Kidney (tissue), 14 donors: ENCODE results near the gene ZSWIM6. TPM values are rescaled to one million over a fixed set of nuclear protein-coding genes. Genes with fewer than 3 reads are reported as not detected.

ENCODE experiments used
- DNase-seq, 5 donors: peaks; one replicate each; pipeline ENCODE4 v3.0.0-alpha.2; 2013 to 2020
- FAIRE-seq: peaks from 2 replicates; lab custom pipeline; 2012; peaks lifted over from hg19 to GRCh38; lab: Jason Lieb, UNC
- H3K27ac ChIP-seq, 2 donors: one replicate each; pipeline ENCODE4 v1.7.0; 2013; ENCODE audit warnings: low read depth in 2 of 2, low read length in 2 of 2, inconsistent platforms in 1 of 2
- H3K27me3 ChIP-seq: one replicate; pipeline ENCODE4 v1.7.1; 2013; ENCODE audit warnings: low read length, inconsistent platforms; ENCODE audit not compliant: control insufficient read depth, insufficient read depth
- H3K36me3 ChIP-seq, 3 donors: one replicate each; pipeline versions ENCODE4 v1.7.0 to v1.7.1; 2013; ENCODE audit warnings: low read length in 3 of 3, control low read depth in 1 of 3, inconsistent platforms in 1 of 3; ENCODE audit not compliant: insufficient read depth in 3 of 3, control insufficient read depth in 2 of 3
- H3K4me1 ChIP-seq, 3 donors: one replicate each; pipeline versions ENCODE4 v1.7.0 to v1.7.1; 2013; ENCODE audit warnings: low read length in 3 of 3, inconsistent platforms in 1 of 3, low read depth in 1 of 3; ENCODE audit not compliant: control insufficient read depth in 2 of 3, insufficient read depth in 2 of 3
- H3K4me3 ChIP-seq, 3 donors: one replicate each; pipeline versions ENCODE4 v1.7.0 to v1.8.1; 2013; ENCODE audit warnings: low read length in 3 of 3, control low read depth in 1 of 3, inconsistent platforms in 1 of 3
- H3K9ac ChIP-seq, 3 donors: one replicate each; pipeline versions ENCODE4 v1.7.0 to v1.7.1; 2013; ENCODE audit warnings: low read length in 3 of 3, control low read depth in 1 of 3, inconsistent platforms in 1 of 3
- H3K9me3 ChIP-seq, 3 donors: one replicate each; pipeline versions ENCODE4 v1.7.0 to v1.7.1; 2013; ENCODE audit warnings: low read length in 3 of 3, control low read depth in 1 of 3, inconsistent platforms in 1 of 3; ENCODE audit not compliant: control insufficient read depth in 2 of 3, insufficient read depth in 1 of 3
- intact Hi-C: fragments of 100-400 bp; cut with DNase I; formaldehyde crosslinking; loops from one replicate; pipeline ENCODE4 v1.11.1; 2022
- polyA plus RNA-seq: library from polyadenylated mRNA; stranded (reverse); fragments of 350-450 nt; fragmentation: Illumina TruSeq; extraction: RNeasy Lipid Tissue Mini Kit (QIAGEN cat#74804); gene quantifications from one replicate; pipeline ENCODE4 v1.2.3, GENCODE V29; 2014; ENCODE audit warnings: low read depth, low replicate concordance; ENCODE audit not compliant: insufficient read depth
- total RNA-seq: library from RNA; stranded (reverse); fragmentation: NEBNext Ultra II Directional; extraction: Animal tissue kit (Norgen Biotek cat#: 25700); gene quantifications from one replicate; pipeline ENCODE4 v1.2.1, GENCODE V29; 2021
- TF ChIP-seq, protein P1 (sequence below): IDR thresholded peaks from 3 replicates; pipeline ENCODE4 v1.5.1; 2012; ENCODE audit warnings: mild to moderate bottlenecking, moderate library complexity, borderline replicate concordance; ENCODE audit not compliant: insufficient read depth; ENCODE audit errors: extremely low read depth
- donor health status: control.
- donor health status: control.
- donor health status: control.
- donor health status: control.
- donor health status: control.
- donor health status: DM: yes; HTN: yes; CAD: no.
- donor health status: Normal renal cell carcinoma (clear cell type).

The ZSWIM6 gene
- total and polyA plus RNA-seq, 2 donors from 2014 or later, result 2.9 to 20.3 TPM

GRCh38 chr5:61320860-61321259 lies 11.2 kb upstream of the ZSWIM6 start:
- Histone ChIP-seq H3K4me1 (peaks cover 0 to 19% (median 10%) of the 10 kb centered on the region in 3 donors), H3K4me3 (no peak overlapping the region), H3K36me3 (no peaks in the 10 kb centered on the region), H3K9ac (no peak overlapping the region), H3K27me3 (no peaks in the 10 kb centered on the region), H3K27ac (no peak overlapping the region), H3K9me3 (no peaks in the 10 kb centered on the region)
- TF ChIP-seq, protein P1, sequence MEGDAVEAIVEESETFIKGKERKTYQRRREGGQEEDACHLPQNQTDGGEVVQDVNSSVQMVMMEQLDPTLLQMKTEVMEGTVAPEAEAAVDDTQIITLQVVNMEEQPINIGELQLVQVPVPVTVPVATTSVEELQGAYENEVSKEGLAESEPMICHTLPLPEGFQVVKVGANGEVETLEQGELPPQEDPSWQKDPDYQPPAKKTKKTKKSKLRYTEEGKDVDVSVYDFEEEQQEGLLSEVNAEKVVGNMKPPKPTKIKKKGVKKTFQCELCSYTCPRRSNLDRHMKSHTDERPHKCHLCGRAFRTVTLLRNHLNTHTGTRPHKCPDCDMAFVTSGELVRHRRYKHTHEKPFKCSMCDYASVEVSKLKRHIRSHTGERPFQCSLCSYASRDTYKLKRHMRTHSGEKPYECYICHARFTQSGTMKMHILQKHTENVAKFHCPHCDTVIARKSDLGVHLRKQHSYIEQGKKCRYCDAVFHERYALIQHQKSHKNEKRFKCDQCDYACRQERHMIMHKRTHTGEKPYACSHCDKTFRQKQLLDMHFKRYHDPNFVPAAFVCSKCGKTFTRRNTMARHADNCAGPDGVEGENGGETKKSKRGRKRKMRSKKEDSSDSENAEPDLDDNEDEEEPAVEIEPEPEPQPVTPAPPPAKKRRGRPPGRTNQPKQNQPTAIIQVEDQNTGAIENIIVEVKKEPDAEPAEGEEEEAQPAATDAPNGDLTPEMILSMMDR, result no peak
- DNase-seq (no peak), FAIRE-seq (no peak)
- intact Hi-C loops, result no loop called here

DNA sequence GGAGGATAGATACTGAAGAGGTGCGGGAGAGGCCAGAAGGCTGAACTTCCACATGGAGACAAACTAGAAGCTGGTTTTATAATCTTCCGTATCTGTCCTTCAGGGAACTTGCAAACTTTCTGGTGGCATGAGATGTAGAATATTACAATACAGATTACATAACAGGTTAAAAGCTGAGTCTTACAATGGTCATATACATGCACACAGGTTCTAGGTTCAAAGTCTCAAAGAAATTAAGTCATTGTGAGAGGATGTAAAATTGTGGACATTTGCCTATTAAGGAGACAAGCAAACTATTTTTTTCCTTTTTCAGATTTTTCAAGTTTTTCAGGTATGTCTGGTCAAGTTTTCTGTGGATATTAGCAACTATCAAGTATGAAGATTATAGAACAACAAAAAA lies 10.4 kb upstream of the ZSWIM6 start:
- H3K27ac ChIP-seq, result no peak overlapping the region
- H3K9me3 ChIP-seq, result no peaks in the 10 kb centered on the region
- DNase-seq, result no peak
- TF ChIP-seq, protein P1, result no peak
- FAIRE-seq, result no peak
- H3K9ac ChIP-seq, result no peak overlapping the region
- intact Hi-C loops, result no loop called here
- H3K27me3 ChIP-seq, result no peaks in the 10 kb centered on the region
- H3K4me3 ChIP-seq, result no peak overlapping the region
- H3K4me1 ChIP-seq, result peaks cover 0 to 19% (median 10%) of the 10 kb centered on the region in 3 donors
- H3K36me3 ChIP-seq, result no peaks in the 10 kb centered on the region

GRCh38 chr5:61322738-61323725 lies 9.0 kb upstream of the ZSWIM6 start:
- Histone ChIP-seq H3K4me3 (no peak overlapping the region), H3K27me3 (no peaks in the 10 kb centered on the region), H3K27ac (peak overlapping the region in 1 of 2 donors; percentile 27), H3K9ac (no peak overlapping the region), H3K36me3 (no peaks in the 10 kb centered on the region), H3K9me3 (no peaks in the 10 kb centered on the region), H3K4me1 (peaks cover 0 to 19% (median 10%) of the 10 kb centered on the region in 3 donors)
- peak in 2 of 5 donors; percentile 44 to 71 for DNase-seq
- TF ChIP-seq, protein P1, result no peak
- intact Hi-C loops, result no loop called here
- FAIRE-seq, result no peak
